Myometrial cell (primary cell): Measurements from ENCODE around the gene PSMD14. TPM values are rescaled to one million over a fixed set of nuclear protein-coding genes. Genes with fewer than 3 reads are reported as not detected.

Source experiments
- total RNA-seq: library from RNA; depleted of rRNA; stranded (reverse); fragments of >200 nt; gene quantifications from 2 replicates; pipeline ENCODE4 v1.2.3, GENCODE V29; 2015

The PSMD14 gene
- 110 and 133 TPM in 2 replicates for total RNA-seq

DNA sequence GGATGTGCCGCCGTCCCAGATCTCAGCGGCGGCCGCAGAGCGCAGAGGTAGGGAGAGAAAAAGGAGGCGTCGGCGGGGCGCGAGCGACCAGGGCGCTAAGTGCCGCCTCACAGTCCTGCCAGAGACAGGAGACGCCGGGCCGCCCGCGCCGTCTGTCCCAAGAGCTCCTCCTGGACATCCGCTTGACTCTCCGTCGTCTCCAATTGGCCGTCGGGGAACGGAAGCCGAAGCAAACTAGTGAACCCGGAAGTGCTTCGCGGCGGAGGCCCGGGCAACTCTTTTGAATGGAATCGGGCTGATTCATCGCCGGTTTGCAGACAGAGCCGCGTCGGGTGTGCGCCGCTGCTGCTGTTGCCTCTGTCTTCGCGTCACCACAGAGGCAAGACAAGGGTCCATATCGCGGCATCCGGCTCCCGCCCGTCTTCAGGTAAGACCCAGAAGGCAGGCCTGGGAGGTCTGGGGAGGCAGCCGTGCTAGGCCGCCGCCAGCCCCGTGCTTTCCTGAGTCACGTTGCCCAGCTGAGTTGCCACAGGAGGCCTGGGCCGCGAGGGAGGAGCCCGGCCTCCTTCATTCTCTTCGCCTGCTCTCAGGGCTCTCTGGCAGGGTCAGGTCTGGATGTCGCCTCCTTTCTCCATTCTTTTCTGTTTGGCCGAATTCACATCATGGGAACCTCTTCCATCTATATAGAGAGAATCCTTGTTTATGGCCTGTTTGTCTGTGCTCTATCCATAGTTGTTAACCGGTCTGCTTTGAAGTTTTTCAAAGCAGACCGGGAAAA lies at the start of gene PSMD14:
Gene PSMD14 (plus strand): TSS at position 248 of the 778 bp plus-strand sequence. CDS start 10,401 bp downstream, outside the sequence.

DNA sequence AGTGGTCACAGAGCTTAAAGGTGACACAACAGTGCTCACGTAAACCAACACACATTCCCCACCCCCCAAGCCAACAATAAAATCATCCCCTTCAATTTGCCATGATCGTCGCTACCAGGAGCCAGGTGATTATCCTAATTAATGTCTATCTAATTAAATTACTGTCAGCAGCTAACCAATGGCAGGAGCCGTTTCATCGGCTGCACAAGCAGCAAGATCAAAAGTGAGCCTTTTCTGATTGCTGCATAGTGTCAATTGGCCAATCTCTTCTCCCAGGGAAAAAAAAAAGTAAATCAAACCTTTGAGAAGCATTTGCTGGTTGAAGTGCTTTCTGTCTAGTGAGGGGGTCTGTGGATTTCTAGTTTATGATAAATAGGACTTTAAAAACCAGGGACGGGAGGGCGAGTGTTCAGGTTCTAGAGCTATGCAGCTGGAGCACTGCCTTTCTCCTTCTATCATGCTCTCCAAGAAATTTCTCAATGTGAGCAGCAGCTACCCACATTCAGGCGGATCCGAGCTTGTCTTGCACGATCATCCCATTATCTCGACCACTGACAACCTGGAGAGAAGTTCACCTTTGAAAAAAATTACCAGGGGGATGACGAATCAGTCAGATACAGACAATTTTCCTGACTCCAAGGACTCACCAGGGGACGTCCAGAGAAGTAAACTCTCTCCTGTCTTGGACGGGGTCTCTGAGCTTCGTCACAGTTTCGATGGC lies 107.9 kb downstream of the PSMD14 start, which contains the start of gene TBR1:
Gene TBR1 (plus strand): TSS at position 311 of the 721 bp plus-strand sequence. CDS start 114 bp downstream, at position 425.

Other genes with a start within 250 kb of the PSMD14 start
- 45.3 and 61.5 TPM in 2 replicates for gene TANK, start 148.0 kb upstream of the PSMD14 start, total RNA-seq
- not detected in 2 replicates for gene TBR1, start 107.9 kb downstream of the PSMD14 start, total RNA-seq